NCI-H345 (cell line): ENCODE data around the gene CGB7.
"Not testable (repeated sequence)": the region's sequence is repeated elsewhere in the genome, so short reads cannot be mapped to it uniquely, and the experiment has no call there.

ENCODE experiments used
- DNase-seq: peaks from one replicate; lab custom pipeline; 2025; lab: John Stamatoyannopoulos, UW

CGB7 gene

DNA sequence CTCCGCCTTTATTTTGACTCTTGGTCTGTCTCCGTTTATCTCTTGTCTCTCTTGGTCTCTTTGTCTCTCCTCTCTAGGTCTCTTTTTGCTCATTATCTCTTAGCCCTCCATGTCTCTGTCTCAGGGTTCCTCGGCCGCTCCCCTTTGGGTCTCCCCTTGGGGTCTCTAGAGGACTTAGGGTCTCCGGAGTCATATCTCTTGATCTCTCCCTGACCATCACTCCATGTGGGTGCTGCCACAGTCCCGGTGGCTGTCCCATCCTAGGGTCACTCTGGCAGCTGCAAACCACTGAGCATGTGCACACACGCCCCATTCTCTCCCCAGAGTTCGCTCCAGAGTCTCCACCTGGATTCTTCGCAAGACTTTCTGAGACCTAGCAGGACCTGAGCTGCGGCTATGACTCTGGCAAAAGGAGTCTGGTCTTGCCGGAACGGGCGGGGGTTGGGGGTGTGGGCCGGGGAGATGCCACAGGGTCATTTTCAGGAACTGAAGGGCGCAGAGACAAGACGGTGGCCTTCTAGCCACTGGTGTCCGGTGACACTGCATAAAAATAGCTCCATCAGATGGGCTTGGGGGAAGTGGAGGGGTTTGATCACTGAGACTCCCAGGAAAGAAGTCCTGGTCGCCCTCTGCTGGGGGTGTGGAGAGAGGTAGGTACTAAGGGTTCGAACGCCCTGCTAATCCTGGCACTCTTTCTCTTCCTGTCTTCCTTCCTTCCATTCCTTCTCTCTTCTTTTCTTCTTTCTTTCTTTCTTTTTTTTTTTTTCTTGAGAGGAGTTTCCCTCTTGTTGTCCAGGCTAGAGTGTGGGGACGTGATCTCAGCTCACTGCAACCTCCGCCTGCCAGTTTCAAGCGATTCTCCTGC lies 16.2 kb upstream of the CGB7 start:
- no peak for DNase-seq

- no peak for DNase-seq
Observed at GRCh38 chr19:49071860-49072547, 14.5 kb upstream of the CGB7 start.

GRCh38 chr19:49070416-49070815 lies 12.9 kb upstream of the CGB7 start:
- DNase-seq = no peak

- no peak for DNase-seq
Observed at GRCh38 chr19:49069026-49069425, 11.5 kb upstream of the CGB7 start.

DNA sequence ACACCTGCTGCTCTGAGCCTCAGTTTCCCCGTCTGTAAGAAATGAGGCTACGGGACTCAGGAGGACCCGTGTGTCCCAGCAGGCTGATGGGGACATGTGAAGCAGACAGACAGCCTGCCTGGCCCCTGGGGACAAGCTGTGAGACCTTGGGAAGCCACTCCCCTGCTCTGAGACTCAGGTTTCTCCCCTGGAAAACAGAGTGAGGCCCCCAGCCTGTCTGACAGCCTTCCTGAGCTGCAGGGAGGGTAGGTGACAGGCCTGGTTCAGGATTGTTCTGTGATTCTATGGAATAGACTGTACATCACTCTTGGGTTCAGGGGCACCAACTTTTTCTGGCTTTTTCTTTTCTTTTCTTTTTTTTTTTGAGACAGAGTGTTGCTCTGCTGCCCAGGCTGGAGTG lies 10.0 kb upstream of the CGB7 start:
- no peak for DNase-seq

DNA sequence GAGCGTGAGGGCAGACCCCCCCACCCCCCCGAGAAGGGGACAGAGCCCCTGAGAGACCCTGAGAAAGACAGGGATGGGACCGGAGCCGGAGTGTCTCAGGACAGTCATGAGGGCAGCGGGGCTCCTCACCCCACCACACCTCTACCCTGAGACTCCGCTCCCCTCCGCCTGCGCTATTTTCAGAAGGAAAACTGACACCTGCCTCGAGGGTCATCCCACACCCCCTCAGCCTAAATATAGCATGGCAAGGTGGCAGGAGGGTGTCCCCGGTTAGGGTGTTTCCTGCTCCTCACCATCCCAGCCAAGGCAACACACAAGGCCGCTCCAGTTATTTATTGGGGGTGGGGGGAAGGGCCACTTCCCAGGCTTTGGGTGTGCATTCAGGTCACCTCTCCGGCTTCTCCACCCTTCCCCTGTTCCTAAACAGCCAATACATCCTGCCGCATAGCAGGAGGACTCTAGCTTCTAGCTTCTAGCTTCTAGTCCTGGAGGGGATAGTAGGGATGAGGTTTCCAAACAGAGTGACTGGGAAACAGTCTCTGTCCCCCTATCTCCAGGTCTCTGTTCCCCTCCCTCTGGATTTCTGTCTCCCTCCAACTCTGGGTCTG lies 8.5 kb upstream of the CGB7 start:
- no peak for DNase-seq

GRCh38 chr19:49064768-49065611 lies 7.4 kb upstream of the CGB7 start, which contains the start of gene NTF4:
NTF4 (minus strand) TSS chr19:49064818; CDS start chr19:49061997, 2,821 bp downstream.
- DNase-seq = no peak

- DNase-seq = no peak
Observed at GRCh38 chr19:49064029-49064629, 6.6 kb upstream of the CGB7 start.

DNA sequence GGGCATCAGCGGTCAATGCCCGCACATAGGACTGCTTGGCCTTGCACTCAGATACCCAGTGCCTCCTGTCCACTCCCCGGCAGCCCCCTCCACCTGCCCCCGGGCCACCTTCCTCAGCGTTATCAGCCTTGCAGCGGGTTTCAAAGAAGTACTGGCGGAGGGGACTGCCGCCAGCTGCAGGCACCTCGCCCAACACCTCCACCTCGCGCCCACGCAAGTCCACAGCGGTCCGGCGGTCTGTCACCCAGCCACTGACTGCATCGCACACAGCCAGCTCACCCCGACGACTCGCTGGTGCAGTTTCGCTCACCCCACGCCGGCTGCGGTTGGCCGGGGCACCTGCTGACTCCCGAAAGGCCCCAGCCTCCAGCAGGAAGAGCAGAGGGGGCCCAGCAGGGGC lies 3.9 kb upstream of the CGB7 start:
- DNase-seq = no peak

DNA sequence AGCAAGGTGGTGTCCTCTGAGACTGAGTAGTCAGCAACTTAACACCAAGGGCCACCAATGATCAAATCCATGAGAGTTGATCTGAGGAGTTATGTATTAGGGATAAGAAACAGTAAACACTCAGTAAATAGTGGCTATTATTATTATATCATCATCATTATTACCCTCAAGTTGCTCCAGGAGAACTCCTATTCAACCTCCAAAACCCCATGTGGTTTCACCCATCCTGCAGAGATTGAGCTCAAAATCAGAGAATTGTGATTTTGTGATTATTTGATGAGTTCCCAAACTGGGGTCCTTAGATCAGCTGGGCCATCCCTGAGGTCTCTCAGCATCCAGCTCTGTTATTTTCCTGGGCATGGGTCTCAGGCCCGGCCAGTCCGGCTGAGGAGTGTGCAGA lies 3.5 kb upstream of the CGB7 start:
- no peak for DNase-seq

DNA sequence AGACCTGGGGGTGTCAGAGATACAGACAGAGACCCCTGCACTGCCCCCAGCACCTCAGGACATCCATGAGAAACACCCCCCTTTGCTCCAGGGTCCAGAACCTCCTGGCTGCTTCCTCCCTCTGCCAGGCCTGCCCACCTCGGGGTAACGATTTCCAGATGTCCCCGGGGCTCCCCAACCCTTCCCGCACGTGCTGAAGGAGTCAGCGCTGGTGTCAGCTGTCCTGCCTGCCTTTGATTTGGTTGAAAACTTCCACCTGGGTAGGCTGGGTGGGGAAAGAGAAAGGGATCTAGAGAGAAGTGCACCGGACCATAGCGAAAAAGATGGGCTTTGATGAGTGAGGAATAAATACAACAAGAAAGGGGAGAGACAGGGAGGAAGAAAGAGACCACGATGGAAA lies 1.5 kb upstream of the CGB7 start:
- no peak for DNase-seq

GRCh38 chr19:49058562-49058961 lies 1.0 kb upstream of the CGB7 start:
- no peak for DNase-seq

DNA sequence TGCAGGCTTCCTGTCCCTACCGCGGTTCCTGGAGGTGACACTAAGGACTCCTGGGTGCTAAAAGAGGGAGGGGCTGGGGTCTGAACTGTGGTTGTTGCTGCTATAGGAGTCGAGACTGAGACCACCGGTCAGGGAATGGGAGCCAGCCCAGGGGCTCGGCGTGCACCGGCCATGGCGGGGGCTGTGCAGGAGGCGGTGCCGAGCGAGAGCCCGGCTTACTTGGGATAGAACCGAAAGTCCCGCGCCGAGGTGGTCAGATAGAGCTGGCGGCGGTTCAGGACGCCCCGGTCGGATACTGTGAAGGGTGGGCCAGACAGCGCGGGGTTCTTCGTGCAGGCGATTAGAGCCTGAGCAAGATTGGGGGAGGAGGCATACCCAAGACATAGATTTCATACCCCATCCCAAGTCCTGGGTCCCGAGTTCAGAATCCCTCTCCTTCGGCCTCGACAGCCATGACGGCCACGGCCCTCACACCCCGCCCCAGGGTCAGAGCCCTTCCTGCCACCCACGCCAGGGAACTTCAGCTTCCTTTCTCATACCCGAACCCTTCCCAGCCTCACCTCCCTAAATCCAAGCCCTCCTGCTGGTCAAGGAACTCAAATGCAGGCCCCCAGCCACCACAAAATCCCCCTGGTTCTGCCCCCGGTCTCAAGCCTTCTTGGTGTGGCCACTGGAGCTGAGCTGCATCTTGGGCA lies 500 bp downstream of the CGB7 start:
- DNase-seq = not testable (repeated sequence)

DNA sequence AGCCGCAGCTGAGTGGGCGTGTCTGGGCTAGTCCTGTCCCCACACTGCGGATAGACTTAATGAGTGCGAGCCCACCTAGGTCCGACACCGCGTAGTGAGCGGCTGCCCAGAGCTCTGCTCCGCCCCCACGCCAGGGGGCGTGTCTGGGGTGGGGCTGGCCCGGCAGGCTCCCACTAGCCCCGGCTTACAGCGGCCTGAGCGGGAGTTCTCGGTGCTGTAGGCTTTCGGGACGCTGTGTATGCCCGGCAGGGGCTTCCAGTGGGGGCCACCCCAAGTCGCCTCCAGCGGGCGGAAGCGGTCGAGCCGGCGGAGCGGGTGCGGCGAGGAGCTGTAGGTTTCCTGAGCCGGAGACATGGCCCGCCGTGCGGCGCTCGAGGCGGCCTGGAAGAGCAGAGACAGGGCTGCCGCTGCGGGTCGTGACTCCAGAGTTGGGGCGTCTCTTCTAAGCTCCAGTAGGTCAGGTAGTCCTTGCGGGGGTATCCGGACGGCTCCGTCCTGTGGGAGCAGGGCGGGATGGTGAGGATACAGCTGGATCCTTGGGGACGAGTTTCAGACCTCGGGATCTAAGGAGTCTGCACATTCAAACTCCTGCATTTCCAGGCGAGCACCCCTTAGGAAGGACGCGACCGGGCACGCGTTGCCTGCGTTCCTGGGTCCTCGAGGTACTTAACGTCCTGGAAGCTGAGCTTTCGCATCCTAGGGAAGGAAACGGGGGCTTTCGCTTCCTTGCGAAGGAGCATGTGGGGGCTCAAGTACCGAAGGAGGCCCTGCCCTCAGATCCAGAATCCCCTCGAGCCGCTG lies 1.2 kb downstream of the CGB7 start:
- peak; percentile 10 for DNase-seq

DNA sequence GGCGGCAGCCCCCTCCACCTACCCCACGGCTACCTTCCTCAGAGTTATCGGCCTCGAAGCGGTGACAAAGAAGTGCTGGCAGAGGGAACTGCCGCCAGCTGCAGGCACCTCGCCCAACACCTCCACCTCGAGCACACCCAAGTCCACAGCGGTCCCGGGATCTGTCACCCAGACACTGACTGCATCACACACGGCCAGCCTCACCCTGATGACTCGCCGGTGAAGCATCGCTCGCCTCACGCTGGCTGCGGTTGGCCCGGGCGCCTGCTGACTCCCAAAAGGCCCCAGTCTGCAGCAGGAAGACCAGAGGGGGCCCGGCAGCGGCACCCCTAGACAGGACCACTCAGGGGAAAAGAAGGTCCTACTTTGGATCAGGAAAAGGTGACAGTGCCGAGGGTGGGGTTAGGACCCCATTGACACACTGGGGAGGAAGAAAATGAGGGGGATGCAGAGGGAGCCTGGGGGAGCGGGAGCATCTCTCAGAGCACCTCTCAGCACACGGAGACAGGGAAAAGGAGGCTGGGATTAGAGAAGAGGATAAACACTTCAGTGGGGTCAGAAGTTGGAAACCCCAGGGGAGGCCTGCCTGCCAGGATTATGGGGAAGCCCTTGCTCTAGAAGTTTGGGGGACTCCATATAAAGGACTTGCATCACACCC lies 7.0 kb downstream of the CGB7 start:
- DNase-seq = not testable (repeated sequence)

DNA sequence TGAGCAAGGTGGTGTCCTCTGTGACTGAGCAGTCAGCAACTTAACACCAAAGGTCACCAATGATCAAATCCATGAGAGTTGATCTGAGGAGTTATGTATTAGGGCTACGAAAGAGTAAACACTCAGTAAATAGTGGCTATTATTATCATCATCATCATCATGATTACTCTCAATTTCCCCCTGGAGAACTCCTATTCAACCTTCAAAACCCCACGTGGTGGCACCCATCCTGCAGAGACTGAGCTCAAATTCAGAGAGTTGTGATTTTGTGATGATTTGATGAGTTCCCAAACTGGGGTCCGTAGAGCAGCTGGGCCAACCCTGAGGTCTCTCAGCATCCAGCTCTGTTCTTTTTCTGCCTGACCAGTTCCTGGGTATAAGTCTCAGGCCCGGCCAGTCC lies 7.7 kb downstream of the CGB7 start:
- not testable (repeated sequence) for DNase-seq

GRCh38 chr19:49049011-49049410 lies 8.5 kb downstream of the CGB7 start, which contains the start of gene CGB8:
CGB8 (minus strand) TSS chr19:49049111; CDS start chr19:49048739, 372 bp downstream.
- DNase-seq = not testable (repeated sequence)

- not testable (repeated sequence) for DNase-seq
Observed at GRCh38 chr19:49043548-49043947, 14.0 kb downstream of the CGB7 start, which contains the start of gene CGB5. CGB5 (plus strand) TSS chr19:49043848; CDS start chr19:49044210, 362 bp downstream.

- DNase-seq = not testable (repeated sequence)
Observed at GRCh38 chr19:49042666-49043065, 14.9 kb downstream of the CGB7 start.
